Measurements from ENCODE around the gene CCDC192. TPM values are rescaled to one million over a fixed set of nuclear protein-coding genes. Genes with fewer than 3 reads are reported as not detected.

Gene CCDC192, protein sequence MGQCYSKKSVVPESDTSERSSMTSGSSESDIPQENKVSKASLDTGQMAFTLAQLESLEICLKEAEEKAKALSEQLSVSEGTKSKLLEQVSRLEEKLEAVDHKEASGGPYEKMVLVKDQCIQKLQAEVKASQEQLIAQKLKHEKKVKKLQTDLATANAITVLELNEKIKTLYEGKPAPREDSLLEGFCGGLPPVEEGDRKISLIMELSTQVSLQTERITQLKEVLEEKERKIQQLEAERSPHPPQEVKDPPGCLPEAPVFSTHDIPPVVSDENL
- total RNA-seq: not detected

DNA sequence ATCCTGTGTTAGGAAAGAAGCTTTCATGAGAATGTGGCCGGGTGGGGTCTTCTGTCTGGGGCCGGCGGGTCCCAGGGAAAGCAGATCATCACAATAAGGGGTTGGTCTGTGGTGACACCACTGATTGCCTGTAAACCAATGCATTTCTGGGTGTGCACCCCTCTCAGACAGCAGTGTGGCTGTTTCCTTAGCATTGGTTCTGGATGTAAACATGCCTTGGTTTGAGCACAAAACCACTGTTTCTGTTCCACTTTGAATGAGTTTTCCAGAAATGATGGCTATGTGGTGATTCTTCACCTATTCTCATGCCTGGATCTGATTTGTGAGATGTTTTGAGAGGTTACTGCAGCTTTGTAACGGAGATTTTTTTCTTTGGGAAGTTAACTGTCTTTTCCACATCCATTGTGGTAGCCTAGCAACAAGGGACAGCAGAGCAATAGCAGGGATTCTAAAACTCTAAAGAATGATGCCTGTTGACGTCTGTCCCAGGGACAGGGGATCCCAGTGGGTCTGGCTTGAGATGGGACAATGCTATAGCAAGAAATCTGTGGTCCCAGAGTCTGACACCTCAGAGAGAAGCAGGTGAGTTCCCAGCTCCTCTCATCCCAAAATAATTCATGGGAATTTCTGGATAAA is at the start of gene CCDC192:
CCDC192 (plus strand) TSS at position 466 of the 636 bp plus-strand sequence; CDS start at position 521, 55 bp downstream.
- TF ChIP-seq, protein P1, sequence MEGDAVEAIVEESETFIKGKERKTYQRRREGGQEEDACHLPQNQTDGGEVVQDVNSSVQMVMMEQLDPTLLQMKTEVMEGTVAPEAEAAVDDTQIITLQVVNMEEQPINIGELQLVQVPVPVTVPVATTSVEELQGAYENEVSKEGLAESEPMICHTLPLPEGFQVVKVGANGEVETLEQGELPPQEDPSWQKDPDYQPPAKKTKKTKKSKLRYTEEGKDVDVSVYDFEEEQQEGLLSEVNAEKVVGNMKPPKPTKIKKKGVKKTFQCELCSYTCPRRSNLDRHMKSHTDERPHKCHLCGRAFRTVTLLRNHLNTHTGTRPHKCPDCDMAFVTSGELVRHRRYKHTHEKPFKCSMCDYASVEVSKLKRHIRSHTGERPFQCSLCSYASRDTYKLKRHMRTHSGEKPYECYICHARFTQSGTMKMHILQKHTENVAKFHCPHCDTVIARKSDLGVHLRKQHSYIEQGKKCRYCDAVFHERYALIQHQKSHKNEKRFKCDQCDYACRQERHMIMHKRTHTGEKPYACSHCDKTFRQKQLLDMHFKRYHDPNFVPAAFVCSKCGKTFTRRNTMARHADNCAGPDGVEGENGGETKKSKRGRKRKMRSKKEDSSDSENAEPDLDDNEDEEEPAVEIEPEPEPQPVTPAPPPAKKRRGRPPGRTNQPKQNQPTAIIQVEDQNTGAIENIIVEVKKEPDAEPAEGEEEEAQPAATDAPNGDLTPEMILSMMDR (IDR thresholded peaks at IDR 0.05): no peak
- no peak for TF ChIP-seq POLR2A (IDR thresholded peaks at IDR 0.05)
- no peak for DNase-seq (ENCODE audit: low spot score in 2 of 2)
- WGBS, 2 donors: 61 to 63% methylated on average over 5 of the region's 5 CpGs
- H3K4me3 ChIP-seq (ENCODE audit: low read depth, poor library complexity, severe bottlenecking): no peak within 1 kb of the TSS
- intact Hi-C loops (cut with DNase I; ENCODE audit: low total_unique reads): no loop called here

DNA sequence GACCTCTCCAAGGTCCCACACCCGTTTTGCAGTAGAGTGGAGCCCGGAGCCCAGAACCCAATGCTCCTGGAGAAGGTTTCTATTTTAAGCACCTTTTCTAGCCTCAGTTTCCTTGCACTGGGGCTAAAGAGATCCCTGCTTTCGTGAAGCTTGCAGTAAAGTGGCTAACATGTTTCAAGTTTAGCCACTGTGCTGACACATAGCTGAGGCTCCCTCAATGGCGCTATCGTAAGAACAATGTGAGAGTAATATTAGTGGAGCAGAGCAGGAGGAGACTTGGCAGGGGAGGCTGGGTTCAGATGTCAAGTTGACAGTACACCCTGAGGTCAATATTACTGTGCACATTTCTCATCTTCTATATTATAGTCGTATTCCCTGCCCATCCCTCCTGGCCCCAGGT is 46.4 kb upstream of the CCDC192 start:
- no peak overlapping the region for H3K4me3 ChIP-seq (ENCODE audit: low read depth, poor library complexity, severe bottlenecking)
- no peak for DNase-seq (ENCODE audit: low spot score in 2 of 2)
- 74 to 79% methylated on average over 6 of the region's 6 CpGs for WGBS, 2 donors
- intact Hi-C loops (cut with DNase I; ENCODE audit: low total_unique reads): no loop called here
- TF ChIP-seq, protein P1 (IDR thresholded peaks at IDR 0.05): no peak
- no peak for TF ChIP-seq POLR2A (IDR thresholded peaks at IDR 0.05)

DNA sequence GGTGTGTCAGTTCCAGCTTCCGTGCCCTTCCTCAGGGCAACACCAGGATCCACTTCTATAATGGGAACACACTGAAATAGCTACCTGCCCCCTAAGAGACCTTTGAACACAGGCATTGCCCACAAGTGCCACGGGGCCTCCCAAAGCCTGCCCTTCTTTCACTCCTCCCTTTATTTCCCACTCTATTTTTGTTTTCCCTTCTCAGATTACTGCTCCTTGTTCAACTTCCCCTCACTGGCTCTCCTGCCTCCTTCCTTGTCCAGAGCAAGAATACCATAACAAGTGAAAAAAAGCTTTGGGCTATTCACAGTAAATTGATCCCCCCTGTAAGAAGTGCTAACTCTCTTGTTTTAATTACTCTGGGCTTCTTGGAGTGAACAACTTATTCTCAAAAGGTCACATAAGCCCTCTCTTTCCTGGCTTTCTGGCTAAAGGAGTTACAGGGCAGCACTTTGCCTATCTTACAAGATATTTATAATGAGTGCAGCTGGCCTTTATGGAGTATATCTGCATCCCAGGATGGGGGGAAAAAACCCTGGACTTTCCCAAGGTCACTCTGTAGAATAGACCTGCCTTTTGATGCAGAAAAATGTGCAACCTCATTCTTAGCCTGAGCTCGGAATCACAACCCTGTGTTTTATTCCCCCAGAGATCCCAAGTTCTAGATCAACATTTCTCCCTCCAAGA is 43.0 kb upstream of the CCDC192 start:
- intact Hi-C loops (cut with DNase I; ENCODE audit: low total_unique reads): no loop called here
- no peak for DNase-seq (ENCODE audit: low spot score in 2 of 2)
- TF ChIP-seq, protein P1 (IDR thresholded peaks at IDR 0.05): no peak
- TF ChIP-seq POLR2A (IDR thresholded peaks at IDR 0.05): no peak
- H3K4me3 ChIP-seq (ENCODE audit: low read depth, poor library complexity, severe bottlenecking): no peak overlapping the region
- 65 to 68% methylated on average over 3 of the region's 3 CpGs for WGBS, 2 donors

DNA sequence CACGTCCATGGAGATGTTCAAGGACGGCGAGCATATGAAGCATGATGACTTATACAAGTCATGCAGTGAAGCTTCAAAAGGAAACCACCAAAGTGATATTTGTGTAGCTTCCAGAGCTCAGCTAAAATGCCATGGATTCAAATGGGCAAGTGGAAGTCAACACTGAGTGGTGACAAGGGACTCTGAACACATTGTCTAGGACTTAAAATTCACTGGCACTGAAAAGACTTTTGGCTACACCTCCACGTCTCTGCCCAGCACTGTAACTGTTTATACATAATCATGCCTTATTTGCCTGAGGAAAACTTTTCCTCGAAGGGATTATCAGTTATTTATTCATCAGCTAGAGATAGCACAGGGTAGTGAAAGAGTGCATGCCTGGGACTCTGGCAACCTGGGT is 39.1 kb upstream of the CCDC192 start:
- H3K4me3 ChIP-seq (ENCODE audit: low read depth, poor library complexity, severe bottlenecking): no peak overlapping the region
- no peak for DNase-seq (ENCODE audit: low spot score in 2 of 2)
- WGBS, 2 donors: 74 to 83% methylated on average over 5 of the region's 5 CpGs
- no peak for TF ChIP-seq POLR2A (IDR thresholded peaks at IDR 0.05)
- TF ChIP-seq, protein P1 (IDR thresholded peaks at IDR 0.05): no peak
- intact Hi-C loops (cut with DNase I; ENCODE audit: low total_unique reads): no loop called here

DNA sequence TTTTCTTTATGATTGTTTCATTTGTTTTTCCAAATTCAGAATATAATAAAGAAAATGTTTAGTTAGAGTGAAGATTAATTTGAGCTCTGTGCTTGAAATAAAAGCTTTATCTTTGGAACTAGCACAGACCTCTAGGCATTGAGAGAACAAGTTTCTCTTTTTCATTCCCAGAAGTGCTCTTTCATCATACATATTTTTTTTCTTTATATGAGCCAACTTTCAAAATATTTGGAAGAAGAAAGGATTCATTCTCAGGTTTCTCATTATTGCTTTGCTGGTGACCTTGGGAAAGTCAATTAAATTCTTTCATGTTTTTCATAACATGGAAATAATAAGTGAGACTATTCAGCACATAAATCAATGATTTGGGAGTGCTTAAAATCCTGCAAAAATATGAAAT is 37.5 kb upstream of the CCDC192 start:
- intact Hi-C loops (cut with DNase I; ENCODE audit: low total_unique reads): no loop called here
- no peak for DNase-seq (ENCODE audit: low spot score in 2 of 2)
- H3K4me3 ChIP-seq (ENCODE audit: low read depth, poor library complexity, severe bottlenecking): no peak overlapping the region
- TF ChIP-seq, protein P1 (IDR thresholded peaks at IDR 0.05): no peak
- no peak for TF ChIP-seq POLR2A (IDR thresholded peaks at IDR 0.05)
